ENCODE results near the gene BAHCC1.

DNA sequence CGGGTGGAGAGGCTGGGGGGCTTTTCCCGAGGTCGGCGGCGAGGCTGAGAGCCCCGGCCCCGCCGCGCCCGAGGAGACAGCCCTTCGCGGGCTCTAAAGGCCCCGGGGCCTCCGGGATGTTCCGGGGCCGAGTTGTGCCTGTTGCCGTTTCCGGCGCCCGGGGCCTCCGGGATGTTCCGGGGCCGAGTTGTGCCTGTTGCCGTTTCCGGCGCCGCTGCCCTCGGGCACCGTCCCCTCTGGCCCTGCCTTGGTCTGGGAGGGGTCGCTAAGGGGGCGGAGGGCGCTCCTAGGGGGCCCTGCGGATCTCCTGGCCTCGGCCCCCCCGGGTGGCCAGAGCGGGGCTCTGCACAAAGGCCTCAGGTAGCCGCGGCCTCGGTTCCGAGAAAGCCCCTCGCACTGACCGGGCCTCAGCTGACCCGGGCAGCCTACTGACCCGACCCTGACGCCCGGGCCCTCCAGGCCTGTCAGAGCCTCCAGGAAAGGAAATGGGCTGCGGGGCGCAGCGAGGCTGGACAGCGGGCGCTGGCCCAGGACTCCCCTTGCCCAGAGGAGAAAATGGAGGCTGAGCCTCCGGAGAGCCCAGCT, 93.1 kb downstream of the BAHCC1 start:
- TF ChIP-seq, protein P1, sequence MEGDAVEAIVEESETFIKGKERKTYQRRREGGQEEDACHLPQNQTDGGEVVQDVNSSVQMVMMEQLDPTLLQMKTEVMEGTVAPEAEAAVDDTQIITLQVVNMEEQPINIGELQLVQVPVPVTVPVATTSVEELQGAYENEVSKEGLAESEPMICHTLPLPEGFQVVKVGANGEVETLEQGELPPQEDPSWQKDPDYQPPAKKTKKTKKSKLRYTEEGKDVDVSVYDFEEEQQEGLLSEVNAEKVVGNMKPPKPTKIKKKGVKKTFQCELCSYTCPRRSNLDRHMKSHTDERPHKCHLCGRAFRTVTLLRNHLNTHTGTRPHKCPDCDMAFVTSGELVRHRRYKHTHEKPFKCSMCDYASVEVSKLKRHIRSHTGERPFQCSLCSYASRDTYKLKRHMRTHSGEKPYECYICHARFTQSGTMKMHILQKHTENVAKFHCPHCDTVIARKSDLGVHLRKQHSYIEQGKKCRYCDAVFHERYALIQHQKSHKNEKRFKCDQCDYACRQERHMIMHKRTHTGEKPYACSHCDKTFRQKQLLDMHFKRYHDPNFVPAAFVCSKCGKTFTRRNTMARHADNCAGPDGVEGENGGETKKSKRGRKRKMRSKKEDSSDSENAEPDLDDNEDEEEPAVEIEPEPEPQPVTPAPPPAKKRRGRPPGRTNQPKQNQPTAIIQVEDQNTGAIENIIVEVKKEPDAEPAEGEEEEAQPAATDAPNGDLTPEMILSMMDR (IDR thresholded peaks at IDR 0.05) = no peak
- TF ChIP-seq POLR2A (IDR thresholded peaks at IDR 0.05) = no peak

Measured in prostate gland (tissue), 2 donors.